GM18526 (cell line): ENCODE results near the gene PRSS21.
A peak's percentile ranks its signal among the peaks of the same experiment; 100 is the strongest.

Experiments
- POLR2A ChIP-seq: IDR thresholded peaks from 3 replicates; pipeline ENCODE4 v1.6.1; 2011; ENCODE audit not compliant: insufficient read length; ENCODE audit errors: extremely low read depth

The PRSS21 gene

DNA sequence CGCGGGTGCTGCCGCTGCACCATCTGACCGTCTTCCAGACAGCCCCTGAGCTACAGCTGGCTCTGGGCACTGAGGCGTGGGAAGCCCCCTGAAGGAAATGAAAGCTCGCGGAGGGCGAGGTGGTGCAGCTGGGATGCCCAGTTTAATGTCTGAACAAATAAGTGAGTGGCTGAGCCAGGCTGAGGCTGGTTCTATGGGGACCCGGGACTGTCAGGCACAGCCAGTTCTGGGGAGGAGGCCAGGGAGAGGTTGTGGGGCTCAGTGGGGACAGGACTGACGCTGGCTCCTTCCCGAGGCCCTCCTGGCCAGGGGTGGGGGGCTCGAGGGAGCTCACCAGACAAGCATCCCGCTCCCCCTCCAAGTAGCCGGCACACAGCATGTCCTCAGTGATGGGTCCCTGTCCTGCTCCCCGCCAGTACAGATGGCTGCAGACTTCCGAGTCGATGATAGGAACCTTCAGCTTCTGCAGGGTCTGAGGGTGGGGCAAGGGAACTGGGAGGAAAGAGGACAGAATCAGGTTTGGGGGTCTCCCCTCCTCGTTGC lies 36.6 kb downstream of the PRSS21 start:
- TF ChIP-seq POLR2A, result no peak

DNA sequence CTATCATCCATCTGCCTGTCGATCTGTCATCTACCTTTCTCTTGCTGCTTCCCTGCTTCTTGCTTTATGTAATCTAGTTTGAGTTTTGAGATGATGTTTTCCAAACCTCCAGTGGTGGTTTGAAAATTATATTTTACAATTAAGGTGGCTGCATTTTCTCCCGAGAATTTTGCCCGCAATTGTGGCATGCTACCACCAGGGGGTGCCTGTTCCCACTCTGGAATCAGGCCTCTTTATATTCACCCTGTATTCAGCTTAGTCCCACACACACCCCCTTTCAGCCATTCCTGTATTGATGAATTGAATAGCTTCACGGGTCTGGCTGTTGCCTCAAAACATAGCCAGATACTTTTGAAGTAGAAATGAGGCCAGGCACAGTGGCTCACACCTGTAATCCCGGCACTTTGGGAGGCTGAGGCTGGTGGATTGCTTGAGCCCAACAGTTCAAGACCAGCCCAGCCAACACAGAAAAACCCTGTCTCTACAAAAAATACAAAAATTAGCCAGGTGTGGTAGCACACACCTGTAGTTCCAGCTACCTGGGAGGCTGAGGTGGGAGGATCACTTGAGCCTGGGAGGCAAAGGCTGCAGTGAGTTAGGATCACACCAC lies 37.8 kb downstream of the PRSS21 start:
- no peak for TF ChIP-seq POLR2A

DNA sequence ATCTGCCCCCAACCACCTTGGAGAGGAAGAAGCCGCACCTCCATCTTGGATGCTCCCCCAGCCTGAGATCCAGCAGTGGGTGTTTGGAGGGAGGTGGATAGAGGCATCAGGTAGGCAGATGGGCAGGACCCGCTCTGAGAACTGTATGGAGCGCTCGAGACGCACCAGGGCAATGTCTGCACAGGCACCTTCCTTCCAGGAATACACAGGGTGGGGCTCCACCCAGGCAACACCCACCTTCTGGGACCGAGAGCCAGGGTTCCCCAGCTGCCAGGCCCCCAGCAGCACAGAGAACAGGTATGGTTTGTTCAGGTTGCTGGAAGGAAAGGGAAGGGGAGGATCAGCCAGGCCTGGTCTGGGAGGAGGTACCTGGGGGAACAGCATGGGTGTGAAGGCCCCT lies 38.5 kb downstream of the PRSS21 start:
- TF ChIP-seq POLR2A, result no peak

DNA sequence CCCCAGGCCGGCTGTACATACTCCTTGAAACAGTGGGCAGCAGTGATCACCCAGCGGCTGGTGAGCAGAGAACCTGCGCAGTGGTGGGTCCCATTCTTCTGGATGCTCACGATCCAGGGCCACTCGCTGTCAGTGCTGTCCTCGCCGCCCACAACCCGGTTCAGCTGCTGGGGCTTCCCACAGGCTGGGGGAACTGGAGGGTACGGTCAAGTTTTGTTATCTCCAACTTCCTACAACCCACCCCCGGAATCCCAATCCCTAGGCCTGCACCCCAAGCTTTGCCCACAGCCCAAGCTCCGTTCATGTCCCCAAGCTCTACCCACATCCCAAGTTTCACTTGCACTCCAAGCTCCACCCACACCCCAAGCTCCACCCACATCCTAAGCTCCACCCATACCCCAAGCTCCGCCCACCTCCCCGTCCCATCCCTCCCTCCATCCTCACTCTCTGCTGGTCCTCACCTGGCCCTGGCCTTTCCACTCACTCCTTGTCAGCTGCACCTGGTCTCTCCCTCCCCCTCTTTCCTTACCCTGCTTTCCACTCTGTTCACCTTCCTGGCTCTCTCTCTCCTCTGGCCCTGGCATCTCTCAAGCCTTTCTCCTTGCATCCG lies 39.1 kb downstream of the PRSS21 start:
- no peak for TF ChIP-seq POLR2A

DNA sequence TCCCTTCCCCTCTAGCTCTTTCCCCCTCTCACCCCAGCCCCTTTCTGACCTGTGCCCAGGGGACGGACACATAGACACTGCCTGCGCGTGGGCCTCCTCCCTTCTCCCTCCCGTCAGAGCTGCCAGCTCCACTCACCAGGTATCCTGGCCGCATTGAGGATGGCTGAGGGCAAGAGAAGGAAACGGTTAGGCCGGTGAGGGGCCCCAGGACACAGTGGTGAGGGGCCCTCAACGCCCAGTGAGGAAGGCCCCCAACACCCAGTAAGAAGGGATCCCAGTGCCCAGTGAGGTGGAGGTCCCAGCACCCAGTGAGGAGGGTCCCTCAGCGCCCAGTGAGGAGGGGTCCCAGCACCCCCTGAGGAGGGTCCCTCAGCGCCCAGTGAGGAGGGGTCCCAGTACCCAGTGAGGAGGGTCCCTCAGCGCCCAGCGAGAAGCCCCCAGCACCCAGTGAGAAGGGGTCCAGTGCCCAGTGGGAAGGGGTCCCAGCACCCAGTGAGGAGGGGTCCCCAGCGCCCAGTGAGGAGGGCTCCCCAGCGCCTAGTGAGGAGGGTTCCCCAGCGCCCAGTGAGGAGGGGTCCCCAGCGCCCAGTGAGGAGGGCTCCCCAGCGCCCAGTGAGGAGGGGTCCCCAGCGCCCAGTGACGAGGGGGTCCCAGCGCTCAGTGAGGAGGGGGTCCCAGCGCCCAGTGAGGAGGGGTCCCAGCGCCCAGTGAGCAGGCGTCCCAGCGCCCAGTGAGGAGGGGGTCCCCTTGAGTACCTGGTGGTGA lies 39.8 kb downstream of the PRSS21 start:
- no peak for TF ChIP-seq POLR2A

DNA sequence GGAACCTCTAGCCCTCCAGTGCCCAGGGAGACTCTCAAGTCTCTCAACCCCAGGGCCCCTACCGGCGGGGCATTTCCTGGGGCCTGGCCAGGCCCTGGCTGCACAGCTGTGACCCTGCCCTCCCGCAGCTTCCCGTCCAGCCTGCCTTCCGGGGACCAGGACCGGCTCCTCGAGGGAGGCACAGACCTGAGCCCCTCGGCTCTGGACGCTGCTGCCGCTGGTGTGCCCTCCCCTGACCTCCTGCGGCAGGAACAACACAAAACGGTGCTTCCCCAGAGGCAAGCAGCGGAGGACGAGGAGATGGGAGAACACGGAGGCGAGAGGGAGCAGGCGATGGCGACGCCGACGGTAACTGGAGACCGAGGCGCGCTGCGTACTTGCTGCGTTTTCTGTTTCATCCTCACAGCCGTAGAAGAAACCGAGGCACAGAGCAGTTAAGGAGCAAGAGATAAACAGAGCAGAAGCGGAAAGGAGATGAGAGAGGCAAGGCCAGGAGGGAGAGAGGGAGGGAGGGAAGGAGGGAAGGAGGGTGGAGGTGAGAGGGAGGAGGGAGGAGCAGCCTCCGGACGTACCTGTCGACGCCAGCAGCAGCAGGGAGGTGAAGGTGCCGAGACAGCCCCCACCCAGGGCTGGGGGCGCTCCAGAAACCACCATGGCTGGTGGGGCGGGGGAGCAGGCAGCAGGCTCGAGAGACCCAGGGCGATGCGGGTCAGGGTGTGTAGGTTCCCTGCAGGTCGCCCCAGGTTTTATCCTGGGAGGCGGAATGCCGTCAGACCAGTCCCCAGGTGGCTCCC lies 40.6 kb downstream of the PRSS21 start, which contains the start of gene PRSS22:
TSS of gene PRSS22 (minus strand) at position 720 of the 794 bp plus-strand sequence. CDS start at position 654, 66 bp downstream.
- no peak for TF ChIP-seq POLR2A

DNA sequence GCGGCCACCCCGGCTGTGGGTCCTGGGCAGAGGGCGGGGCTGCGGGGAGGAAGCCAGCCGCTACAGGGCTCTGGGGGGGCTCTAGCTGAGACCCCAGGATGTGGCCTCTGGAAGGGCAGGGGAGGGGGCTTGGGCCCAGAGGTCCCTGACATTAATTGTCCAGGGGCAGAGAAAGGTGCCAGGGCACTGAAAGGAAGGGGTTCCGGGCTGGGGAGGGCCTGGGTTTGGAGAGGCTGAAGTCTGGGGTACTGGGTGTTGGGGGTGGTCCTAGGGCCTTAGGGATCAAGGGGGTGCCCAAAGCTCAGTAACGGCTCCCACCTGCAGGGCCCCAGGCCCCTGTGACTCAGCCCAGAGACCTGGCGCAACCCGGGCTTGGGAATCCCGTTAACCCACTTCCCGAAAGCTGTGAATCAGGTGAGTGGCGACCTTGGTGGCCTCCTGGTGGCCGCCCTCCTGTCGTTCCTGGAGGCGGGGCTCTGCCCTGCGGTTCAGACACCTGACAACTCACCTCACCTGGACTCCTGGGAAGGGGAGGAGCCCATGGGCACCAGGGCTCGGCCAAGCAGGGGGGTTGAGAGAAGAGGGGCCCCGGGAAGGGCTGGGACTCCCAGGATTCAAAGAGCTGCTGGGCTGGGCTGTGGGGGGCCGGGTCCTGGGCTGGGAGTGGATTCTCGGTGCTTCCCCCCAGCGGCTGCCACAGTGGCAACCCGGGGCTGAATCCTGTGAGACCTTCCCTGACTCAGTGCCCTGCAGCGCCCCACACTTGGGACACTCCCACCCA lies 41.4 kb downstream of the PRSS21 start:
- no peak for TF ChIP-seq POLR2A

DNA sequence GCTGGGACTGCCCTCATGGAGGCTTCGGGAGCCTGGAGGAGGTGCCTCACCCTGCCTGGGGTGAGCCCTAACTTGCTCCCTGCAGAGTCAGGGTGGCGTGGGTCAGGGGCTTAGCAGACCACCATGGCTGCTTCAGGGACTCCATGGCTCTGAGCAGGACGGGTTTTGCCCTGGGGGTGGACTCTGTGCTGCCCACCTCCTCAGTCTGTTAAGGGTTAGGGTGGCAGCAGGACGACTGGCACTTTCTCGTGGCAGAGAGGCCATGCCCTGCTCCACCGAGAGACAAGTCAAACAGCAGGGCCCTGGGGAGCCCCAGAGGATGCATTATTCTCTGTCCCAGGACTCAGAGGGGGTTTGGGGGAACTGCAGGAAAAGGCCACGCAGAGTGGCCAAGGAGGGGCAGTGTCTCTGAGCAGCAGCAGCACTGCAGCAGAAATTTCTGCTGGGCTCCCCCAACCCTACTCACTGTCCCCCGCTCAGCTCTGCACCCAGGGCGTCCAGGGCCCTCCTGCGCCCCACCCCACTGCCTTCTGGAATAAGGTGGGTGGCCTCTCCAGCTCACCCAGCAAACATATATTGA lies 42.7 kb downstream of the PRSS21 start:
- TF ChIP-seq POLR2A, result no peak

DNA sequence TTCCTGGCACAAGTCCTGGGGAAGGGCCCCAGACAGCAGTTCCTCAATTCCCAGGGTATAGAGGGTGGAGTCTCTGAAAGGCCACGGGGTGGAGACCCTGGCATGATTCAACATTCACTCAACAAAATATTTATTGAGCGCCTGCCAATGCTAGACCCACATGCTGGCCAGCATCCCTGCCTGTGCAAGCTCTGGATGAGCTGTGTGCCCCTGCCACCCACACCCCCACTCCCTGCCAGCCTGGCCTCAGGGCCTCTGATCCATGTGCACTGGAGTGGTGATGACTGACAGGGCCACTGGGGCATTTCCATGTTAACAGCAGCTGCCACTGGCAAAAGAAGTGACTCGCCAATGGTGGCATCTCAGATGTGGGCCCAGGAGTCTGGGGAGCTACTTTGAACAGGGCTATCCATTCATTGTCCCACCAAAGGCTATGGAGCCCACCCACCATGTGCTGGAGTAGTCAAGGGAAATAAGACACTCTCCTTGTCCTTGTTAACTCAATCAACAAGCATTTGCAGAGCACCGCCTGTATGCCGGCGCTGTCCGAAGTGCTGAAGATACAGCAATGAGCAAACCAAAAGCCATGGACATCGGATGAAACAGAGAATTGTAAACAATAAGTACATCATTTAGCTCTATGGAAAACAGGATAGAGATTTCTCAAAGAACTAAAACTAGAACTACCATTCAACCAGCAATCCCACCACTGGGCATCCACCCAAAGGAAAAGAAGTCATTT lies 44.0 kb downstream of the PRSS21 start:
- no peak for TF ChIP-seq POLR2A

DNA sequence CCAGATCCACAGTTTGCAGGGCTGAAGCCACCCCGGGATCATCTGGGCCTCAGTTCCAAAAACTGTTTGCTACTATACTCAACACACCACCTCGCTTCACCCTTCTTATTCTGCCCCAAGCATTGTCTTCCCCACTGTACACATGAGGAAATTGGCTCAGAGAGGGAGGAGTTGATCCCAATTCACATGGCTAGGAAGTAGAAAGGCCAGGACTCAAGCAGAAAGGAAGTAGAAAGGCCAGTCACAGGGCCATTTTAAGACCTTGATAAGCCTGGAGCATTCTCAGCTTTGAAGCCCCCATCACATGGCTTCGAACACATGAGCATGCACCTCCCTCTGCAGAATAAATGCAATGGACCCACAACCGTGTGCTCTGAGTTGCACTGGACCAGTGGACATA lies 48.6 kb downstream of the PRSS21 start:
- TF ChIP-seq POLR2A, result no peak

DNA sequence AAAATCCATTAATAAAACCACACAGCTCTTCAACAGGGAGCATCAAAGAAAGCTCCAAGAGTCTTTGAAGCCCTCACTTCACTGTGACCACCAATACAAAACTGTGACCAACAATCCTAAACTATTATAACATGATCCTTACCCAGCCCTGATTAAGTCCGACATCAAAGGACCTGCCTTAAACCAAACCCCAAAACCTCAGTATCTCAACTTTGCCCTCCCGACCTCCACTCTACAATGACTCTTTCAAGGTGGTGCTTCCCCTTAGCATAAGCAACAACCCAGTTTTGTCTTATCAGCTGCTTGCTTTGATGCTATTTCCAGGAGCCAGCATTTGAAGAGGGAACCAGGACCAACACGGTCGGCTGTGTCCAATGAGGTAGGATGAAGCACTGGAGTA lies 49.4 kb downstream of the PRSS21 start:
- TF ChIP-seq POLR2A, result no peak

DNA sequence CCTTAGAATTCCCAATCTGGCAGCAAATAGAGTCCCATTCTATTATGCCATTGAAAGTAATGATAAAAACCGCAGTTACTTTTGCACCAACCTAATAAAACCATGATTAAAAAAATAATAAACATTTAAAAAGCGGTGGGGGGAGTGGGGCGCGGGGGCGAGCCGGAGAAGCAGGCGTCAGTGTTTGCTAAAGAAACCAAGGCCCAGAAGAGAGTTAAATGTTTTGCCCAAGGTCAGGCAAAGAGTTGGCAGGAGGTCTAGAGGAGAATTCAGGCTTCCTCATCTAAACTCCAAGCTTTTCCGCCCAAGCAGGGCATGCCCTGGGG lies 50.6 kb downstream of the PRSS21 start:
- TF ChIP-seq POLR2A, result no peak

DNA sequence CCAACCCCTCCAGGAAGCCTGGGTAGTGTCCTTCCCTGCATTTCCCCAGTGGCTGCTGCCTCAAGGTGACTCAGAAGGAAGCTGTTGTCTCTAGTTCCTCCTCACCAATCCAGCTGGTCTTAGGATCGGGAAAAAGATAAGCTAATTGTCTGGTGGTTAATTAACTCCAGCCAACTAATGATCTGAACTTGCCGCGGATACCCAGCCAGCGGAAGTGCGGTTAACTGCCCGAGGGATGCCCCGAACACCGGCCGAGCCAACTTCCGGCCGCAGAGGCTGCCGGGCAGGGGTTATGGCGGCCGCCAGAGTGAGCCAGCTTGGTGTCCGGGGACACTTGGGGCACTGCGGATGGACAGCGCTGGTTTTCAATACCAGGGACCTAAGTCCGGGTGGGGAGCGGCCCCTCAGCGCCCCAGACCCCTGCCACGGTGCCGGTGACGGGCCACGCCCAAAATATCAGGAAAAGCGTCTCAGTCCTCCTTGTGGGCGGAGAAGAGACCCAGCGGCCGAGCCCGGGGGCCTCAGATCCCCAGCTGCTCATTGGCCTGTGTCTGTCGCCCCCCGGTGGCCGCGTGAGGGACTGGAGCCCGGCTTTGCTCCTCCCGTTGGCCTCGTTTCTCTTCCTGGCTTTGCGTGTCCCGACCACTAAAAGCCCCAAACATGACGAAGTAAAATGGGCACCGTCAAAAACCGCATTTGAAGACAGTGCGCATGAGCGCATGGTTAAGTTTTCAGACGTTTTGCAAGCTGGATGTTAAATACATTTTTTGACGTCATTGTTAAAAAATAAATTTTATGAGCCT lies 51.2 kb downstream of the PRSS21 start:
- TF ChIP-seq POLR2A, result peak; percentile 92
